Vagina (tissue), 2 donors: ENCODE measurements around the gene VSIR.

Experiments
- CTCF ChIP-seq, 3 experiments: fragments of 450-650 bp in 2 of 3; fragments of 200-600 bp in 1 of 3; sonication (generic) in 1 of 3; IDR thresholded peaks; one replicate each; pipeline ENCODE4 v1.5.1; 2017 to 2019; ENCODE audit warnings: antibody characterized with exemption in 3 of 3, mild to moderate bottlenecking in 2 of 3, moderate library complexity in 2 of 3
- POLR2A ChIP-seq, 2 donors: fragments of 450-650 bp; IDR thresholded peaks; one replicate each; pipeline ENCODE4 v1.6.1; 2017; ENCODE audit warnings: antibody characterized with exemption in 2 of 2, mild to moderate bottlenecking in 2 of 2, moderate library complexity in 2 of 2

- no peak for TF ChIP-seq POLR2A (IDR thresholded peaks at IDR 0.05)
- no peak for TF ChIP-seq CTCF (IDR thresholded peaks at IDR 0.05)
These were observed 1.8 kb upstream of the VSIR start for GRCh38 chr10:71774916-71775702.
